CD14-positive monocyte (primary cell): ENCODE measurements around the gene POLR1F. TPM values are rescaled to one million over a fixed set of nuclear protein-coding genes. Genes with fewer than 3 reads are reported as not detected.

Experiments
- DNase-seq, 3 donors: peaks; one replicate each; pipeline ENCODE4 v3.0.0-alpha.2; 2011 to 2022
- H2AFZ ChIP-seq: 2 replicates; pipeline ENCODE4 v1.6.0; 2012; ENCODE audit warnings: mild to moderate bottlenecking, low read depth, low read length, inconsistent platforms; ENCODE audit not compliant: insufficient read depth, poor library complexity, severe bottlenecking
- H3K27ac ChIP-seq, 2 donors: 1 replicate in 1 of 2; 2 replicates in 1 of 2; pipeline ENCODE4 v1.5.1; 2012 to 2013; ENCODE audit warnings: low read length in 2 of 2, control low read depth in 1 of 2, inconsistent platforms in 1 of 2, low read depth in 1 of 2, mild to moderate bottlenecking in 1 of 2
- H3K27me3 ChIP-seq, 2 donors: one replicate each; pipeline versions ENCODE4 v1.6.0 to v1.6.1; 2011 to 2013; ENCODE audit warnings: low read length in 2 of 2; ENCODE audit not compliant: control insufficient read depth in 2 of 2, insufficient read depth in 2 of 2
- H3K36me3 ChIP-seq, 2 donors: replicated peaks in 1 of 2; 1 replicate in 1 of 2; 2 replicates in 1 of 2; pipeline versions ENCODE4 v1.5.1 to v1.6.1; 2012 to 2013; ENCODE audit warnings: low read length in 2 of 2, control low read depth in 1 of 2, inconsistent platforms in 1 of 2, mild to moderate bottlenecking in 1 of 2; ENCODE audit not compliant: insufficient read depth in 2 of 2, control insufficient read depth in 1 of 2
- H3K4me1 ChIP-seq, 2 donors: 1 replicate in 1 of 2; 2 replicates in 1 of 2; pipeline versions ENCODE4 v1.5.1 to v1.6.1; 2012 to 2013; ENCODE audit warnings: low read length in 2 of 2, control low read depth in 1 of 2, inconsistent platforms in 1 of 2, mild to moderate bottlenecking in 1 of 2, moderate library complexity in 1 of 2; ENCODE audit not compliant: insufficient read depth in 2 of 2, control insufficient read depth in 1 of 2
- H3K4me2 ChIP-seq: replicated peaks from 2 replicates; pipeline ENCODE3; 2012; ENCODE audit warnings: low read length, moderate library complexity, mild to moderate bottlenecking; ENCODE audit not compliant: poor library complexity, severe bottlenecking; ENCODE audit errors: extremely low read depth
- H3K4me3 ChIP-seq, 3 experiments: fragments of 200-600 bp in 1 of 3; sonication (generic) in 1 of 3; replicated peaks in 1 of 3; 1 replicate in 2 of 3; 2 replicates in 1 of 3; pipeline ENCODE4 v1.5.1; 2011 to 2013; ENCODE audit warnings: low read length in 3 of 3, mild to moderate bottlenecking in 3 of 3, control low read depth in 2 of 3, low read depth in 2 of 3, inconsistent platforms in 1 of 3, moderate library complexity in 1 of 3
- H3K79me2 ChIP-seq: 2 replicates; pipeline ENCODE4 v1.6.0; 2012; ENCODE audit warnings: mild to moderate bottlenecking, control low read depth, inconsistent platforms, low read length, moderate library complexity; ENCODE audit not compliant: insufficient read depth
- H3K9ac ChIP-seq: 2 replicates; pipeline ENCODE4 v1.6.0; 2017; ENCODE audit warnings: low read length, mild to moderate bottlenecking; ENCODE audit not compliant: insufficient read depth, poor library complexity, severe bottlenecking
- H3K9me3 ChIP-seq, 2 donors: replicated peaks in 1 of 2; 1 replicate in 1 of 2; 2 replicates in 1 of 2; pipeline versions ENCODE4 v1.5.1 to v1.6.1; 2012 to 2013; ENCODE audit warnings: low read length in 2 of 2, control low read depth in 1 of 2; ENCODE audit not compliant: control insufficient read depth in 1 of 2, insufficient read depth in 1 of 2
- H4K20me1 ChIP-seq: 2 replicates; pipeline ENCODE4 v1.6.0; 2012; ENCODE audit warnings: mild to moderate bottlenecking, low read length, control low read depth, moderate library complexity; ENCODE audit not compliant: insufficient read depth
- H3K27ac Mint-ChIP-seq, 7 donors: one replicate each; pipeline ENCODE4 v1.8.0; 2020; ENCODE audit warnings: mild to moderate bottlenecking in 7 of 7, mixed read lengths in 7 of 7, moderate library complexity in 6 of 7, inconsistent platforms in 2 of 7
- H3K27me3 Mint-ChIP-seq, 3 donors: one replicate each; pipeline ENCODE4 v1.8.0; 2021 to 2022; ENCODE audit warnings: low read depth in 3 of 3, mild to moderate bottlenecking in 3 of 3, mixed read lengths in 3 of 3, moderate library complexity in 3 of 3, inconsistent platforms in 1 of 3
- H3K36me3 Mint-ChIP-seq, 2 donors: one replicate each; pipeline ENCODE4 v1.8.0; 2020; ENCODE audit warnings: mixed read lengths in 2 of 2, inconsistent platforms in 1 of 2, mild to moderate bottlenecking in 1 of 2
- H3K4me1 Mint-ChIP-seq: one replicate; pipeline ENCODE4 v1.8.0; 2020; ENCODE audit warnings: mild to moderate bottlenecking, mixed read lengths
- H3K4me3 Mint-ChIP-seq, 2 donors: one replicate each; pipeline ENCODE4 v1.8.0; 2020; ENCODE audit warnings: mild to moderate bottlenecking in 2 of 2, mixed read lengths in 2 of 2, moderate library complexity in 1 of 2
- H3K9me3 Mint-ChIP-seq, 7 donors: one replicate each; pipeline ENCODE4 v1.8.0; 2020 to 2022; ENCODE audit warnings: mixed read lengths in 7 of 7, mild to moderate bottlenecking in 6 of 7, moderate library complexity in 6 of 7, inconsistent platforms in 2 of 7
- CTCF ChIP-seq: fragments of 200-600 bp; IDR thresholded peaks from one replicate; pipeline ENCODE4 v1.8.0; 2022; ENCODE audit warnings: antibody characterized with exemption, mild to moderate bottlenecking
- WGBS: methylation state at CpG from one replicate; pipeline ENCODE4 v1.1.5; 2013; ENCODE audit warnings: missing lambda C conversion rate; ENCODE audit not compliant: insufficient coverage; 5-methylcytosine and 5-hydroxymethylcytosine counted together
- intact Hi-C, 2 donors: fragments of 100-400 bp; cut with micrococcal nuclease; formaldehyde crosslinking; loops; one replicate each; pipeline versions ENCODE4 v1.15.0 to v1.15.1; 2023
- polyA plus RNA-seq, 3 donors: library from polyadenylated mRNA; depleted of rRNA in 1 of 3; unstranded in 2 of 3; stranded (reverse) in 1 of 3; fragments of 300-500 nt in 2 of 3; fragments of >200 nt in 1 of 3; fragmentation: Illumina TruSeq in 2 of 3; gene quantifications; 1 replicate in 2 of 3; 2 replicates in 1 of 3; pipeline ENCODE4 v1.2.3, GENCODE V29; 2012 to 2021

POLR1F gene
- polyA plus RNA-seq, 3 donors = 11.7 to 17.9 (median 12.4) TPM

- Histone ChIP-seq H4K20me1 (no peaks in the 10 kb centered on the region), H3K4me3 (no peak overlapping the region), H3K9me3 (no peaks in the 10 kb centered on the region), H3K27ac (no peak overlapping the region), H3K27me3 (no peaks in the 10 kb centered on the region), H3K36me3 (no peaks in the 10 kb centered on the region), H3K9ac (no peak overlapping the region), H2AFZ (no peak overlapping the region), H3K4me1 (no peaks in the 10 kb centered on the region), H3K4me2 (no peak overlapping the region), H3K79me2 (no peaks in the 10 kb centered on the region)
- intact Hi-C loops = no loop called here
- DNase-seq = no peak
- Mint-ChIP-seq H3K27me3 (peaks cover 1 to 2% (median 2%) of the 10 kb centered on the region in 3 donors), H3K4me1 (no peaks in the 10 kb centered on the region), H3K36me3 (no peaks in the 10 kb centered on the region), H3K9me3 (no peaks in the 10 kb centered on the region), H3K4me3 (no peak overlapping the region), H3K27ac (no peak overlapping the region)
- WGBS = 100% methylated on average over 1 of the region's 3 CpGs
- TF ChIP-seq CTCF = no peak
Measured at GRCh38 chr7:19728716-19729115, 19.9 kb upstream of the POLR1F start.

GRCh38 chr7:19725770-19726169 is 16.9 kb upstream of the POLR1F start:
- H3K9ac ChIP-seq = no peak overlapping the region
- H3K36me3 ChIP-seq = no peaks in the 10 kb centered on the region
- H3K4me3 Mint-ChIP-seq = no peak overlapping the region
- no peak for DNase-seq
- no peak overlapping the region for H2AFZ ChIP-seq
- no peak overlapping the region for H3K27ac Mint-ChIP-seq
- no peak overlapping the region for H3K27ac ChIP-seq
- intact Hi-C loops = no loop called here
- no peaks in the 10 kb centered on the region for H3K4me1 Mint-ChIP-seq
- no peaks in the 10 kb centered on the region for H4K20me1 ChIP-seq
- 89% methylated on average over 3 of the region's 5 CpGs for WGBS
- H3K9me3 ChIP-seq = no peaks in the 10 kb centered on the region
- H3K36me3 Mint-ChIP-seq = no peaks in the 10 kb centered on the region
- H3K4me1 ChIP-seq = no peaks in the 10 kb centered on the region
- TF ChIP-seq CTCF = no peak
- H3K9me3 Mint-ChIP-seq = no peaks in the 10 kb centered on the region
- no peaks in the 10 kb centered on the region for H3K27me3 ChIP-seq
- H3K27me3 Mint-ChIP-seq = peaks cover 0 to 2% (median 2%) of the 10 kb centered on the region in 3 donors
- H3K79me2 ChIP-seq = no peaks in the 10 kb centered on the region
- no peak overlapping the region for H3K4me3 ChIP-seq
- no peak overlapping the region for H3K4me2 ChIP-seq
